ENCODE data around the gene TTLL13. TPM values are rescaled to one million over a fixed set of nuclear protein-coding genes. Genes with fewer than 3 reads are reported as not detected.
A peak's percentile ranks its signal among the peaks of the same experiment; 100 is the strongest.

Gene TTLL13
- total and polyA plus RNA-seq, 2 of the 4 experiments (the other 2 are of a cell fraction), result 0.10 TPM; not detected in 1

DNA sequence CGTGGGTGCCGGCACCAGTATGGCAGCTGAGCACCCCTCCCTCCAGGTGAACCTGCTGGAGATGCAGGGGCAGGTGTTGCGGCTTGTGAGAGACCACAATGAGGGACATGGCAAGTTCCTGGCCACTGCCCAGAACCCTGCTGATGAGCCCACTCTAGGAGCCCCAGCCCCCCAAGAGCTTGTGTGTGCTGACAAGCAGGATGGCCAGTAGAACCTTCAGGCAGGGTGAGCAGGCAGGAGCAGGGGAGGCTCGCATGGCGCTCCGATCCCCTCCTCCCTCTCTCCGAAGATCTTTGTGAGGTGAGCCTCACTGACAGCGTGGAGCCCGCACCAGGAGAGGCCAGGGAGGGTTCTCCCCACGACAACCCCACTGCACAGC is 45.9 kb downstream of the TTLL13 start:
- Histone ChIP-seq H3K36me3 (ENCODE audit: control insufficient read depth, insufficient read depth, low read length) (no peaks in the 10 kb centered on the region), H2BK5ac (ENCODE audit: low read depth, low read length, poor library complexity, severe bottlenecking) (no peak overlapping the region), H3K56ac (ENCODE audit: extremely low read depth, insufficient read depth, low read length) (no peak overlapping the region), H2AK9ac (replicated peaks; ENCODE audit: low read depth, low read length, poor library complexity) (no peak overlapping the region), H3K4me1 (ENCODE audit: control insufficient read depth, insufficient read depth, low read length) (peaks cover 2% of the 10 kb centered on the region; the same call in 1 of the 2 replicates), H3K4ac (ENCODE audit: low read depth, low read length) (peak overlapping the region; percentile 17; the same call in 1 of the 2 replicates), H2BK15ac (ENCODE audit: low read depth, low read length) (no peak overlapping the region), H3K79me1 (ENCODE audit: low read depth in 1 of 2, low read length in 2 of 2) (no peaks in the 10 kb centered on the region), H2BK120ac (ENCODE audit: low read depth, low read length) (no peak overlapping the region), H3K23ac (ENCODE audit: low read depth, low read length) (no peak overlapping the region), H2AFZ (replicated peaks; ENCODE audit: low read length, poor library complexity) (peak overlapping the region; percentile 79), H4K91ac (ENCODE audit: insufficient read depth, low read depth, low read length) (no peak overlapping the region), H2AK5ac (ENCODE audit: low read depth, low read length) (no peak overlapping the region), H4K8ac (ENCODE audit: low read depth in 2 of 2, low read length in 2 of 2) (no peak overlapping the region), H2BK20ac (ENCODE audit: low read depth, low read length) (no peak overlapping the region), H3K27ac (ENCODE audit: insufficient read depth, low read length) (no peak overlapping the region), H3K4me2 (ENCODE audit: low read depth, low read length) (peak overlapping the region; percentile 42; the same call in 1 of the 2 replicates), H4K20me1 (ENCODE audit: insufficient read depth, low read length) (no peaks in the 10 kb centered on the region), H3K18ac (ENCODE audit: low read depth, low read length) (no peak overlapping the region; the same call in 1 of the 2 replicates), H4K5ac (ENCODE audit: low read depth, low read length) (no peak overlapping the region), H3K9me3 (ENCODE audit: control insufficient read depth, insufficient read depth, low read length) (no peaks in the 10 kb centered on the region), H3K9ac (ENCODE audit: low read depth, low read length) (no peak overlapping the region), H3K14ac (replicated peaks; ENCODE audit: low read depth, low read length) (peak overlapping the region; percentile 56; the same call in 1 of the 2 replicates), H3K9me1 (ENCODE audit: insufficient read depth, low read length) (no peaks in the 10 kb centered on the region), H3K4me3 (ENCODE audit: insufficient read depth, low read depth, low read length) (no peak overlapping the region), H3K27me3 (ENCODE audit: control insufficient read depth, insufficient read depth, low read length) (no peaks in the 10 kb centered on the region; the same call in 1 of the 2 replicates)
- TF ChIP-seq MAFK (IDR thresholded peaks at IDR 0.05; ENCODE audit: low read depth, low read length) (no peak), BHLHE40 (IDR thresholded peaks at IDR 0.05; ENCODE audit: low read depth, low read length) (no peak), CHD1 (IDR thresholded peaks at IDR 0.05; ENCODE audit: low read depth, low read length) (no peak), FOS (IDR thresholded peaks at IDR 0.05; ENCODE audit: low read depth, low read length) (no peak), CEBPB (IDR thresholded peaks at IDR 0.05; ENCODE audit: low read depth, low read length) (no peak), RAD21 (IDR thresholded peaks at IDR 0.05; ENCODE audit: low read length) (no peak), CTCF (conservative IDR thresholded peaks at IDR 0.05; ENCODE audit: low read depth, low read length) (no peak), USF2 (IDR thresholded peaks at IDR 0.05; ENCODE audit: low read depth, low read length) (no peak), MXI1 (IDR thresholded peaks at IDR 0.05; ENCODE audit: borderline replicate concordance, low read depth, low read length) (no peak), MAZ (IDR thresholded peaks at IDR 0.05; ENCODE audit: borderline replicate concordance, low read depth, low read length) (no peak), NFE2L2 (IDR thresholded peaks at IDR 0.05; ENCODE audit: low read depth, low read length) (no peak), RFX5 (IDR thresholded peaks at IDR 0.05; ENCODE audit: low read depth, low read length) (no peak), POLR2A (IDR thresholded peaks at IDR 0.05; ENCODE audit: low read depth, low read length) (no peak), RCOR1 (IDR thresholded peaks at IDR 0.05; ENCODE audit: insufficient replicate concordance, low read length) (no peak), SMC3 (IDR thresholded peaks at IDR 0.05; ENCODE audit: low read depth, low read length) (no peak)
- TF ChIP-seq, protein P1, sequence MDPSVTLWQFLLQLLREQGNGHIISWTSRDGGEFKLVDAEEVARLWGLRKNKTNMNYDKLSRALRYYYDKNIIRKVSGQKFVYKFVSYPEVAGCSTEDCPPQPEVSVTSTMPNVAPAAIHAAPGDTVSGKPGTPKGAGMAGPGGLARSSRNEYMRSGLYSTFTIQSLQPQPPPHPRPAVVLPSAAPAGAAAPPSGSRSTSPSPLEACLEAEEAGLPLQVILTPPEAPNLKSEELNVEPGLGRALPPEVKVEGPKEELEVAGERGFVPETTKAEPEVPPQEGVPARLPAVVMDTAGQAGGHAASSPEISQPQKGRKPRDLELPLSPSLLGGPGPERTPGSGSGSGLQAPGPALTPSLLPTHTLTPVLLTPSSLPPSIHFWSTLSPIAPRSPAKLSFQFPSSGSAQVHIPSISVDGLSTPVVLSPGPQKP (IDR thresholded peaks at IDR 0.05; ENCODE audit: borderline replicate concordance, low read depth, low read length), result no peak
- POLR2A ChIA-PET (ENCODE audit: unreplicated experiment), result no interaction called here
- in situ Hi-C loops (cut with MboI; ENCODE audit: low sequenced_read_pairs) (no loop called here), intact Hi-C loops (cut with micrococcal nuclease) (no loop called here), dilution Hi-C loops (cut with HindIII; ENCODE audit: low sequenced_read_pairs, unreplicated experiment) (no loop called here)
- no peak for ATAC-seq (ENCODE audit: low read depth)
- WGBS, 2 experiments (ENCODE audit: extremely low coverage in 2 of 2, insufficient read length in 1 of 2), result 60% methylated on average over 1 of the region's 10 CpGs; no CpG with 5 or more reads in 1 of the 2 experiments
- no TSS peak for BruUV-seq (replicated peaks)
- CTCF ChIA-PET, result no interaction called here
- no peak for DNase-seq

Measured in IMR-90 (cell line).